Hepatocyte (in vitro differentiated cells): ENCODE measurements around the gene SORBS2. TPM values are rescaled to one million over a fixed set of nuclear protein-coding genes. Genes with fewer than 3 reads are reported as not detected.
"Not testable (repeated sequence)": the region's sequence is repeated elsewhere in the genome, so short reads cannot be mapped to it uniquely, and the experiment has no call there.

ENCODE experiments used
- DNase-seq: peaks from one replicate; pipeline ENCODE4 v3.0.0-alpha.2; 2016; ENCODE audit warnings: low spot score
- H2AFZ ChIP-seq: fragments of 200-600 bp; sonication (generic); 2 replicates; pipeline ENCODE4 v1.6.0; 2016; ENCODE audit warnings: antibody characterized with exemption, mild to moderate bottlenecking
- H3K27ac ChIP-seq: fragments of 200-600 bp; sonication (generic); 2 replicates; pipeline ENCODE4 v1.5.1; 2016; ENCODE audit warnings: mild to moderate bottlenecking
- H3K27me3 ChIP-seq: fragments of 200-600 bp; sonication (generic); 2 replicates; pipeline ENCODE4 v1.6.1; 2016
- H3K36me3 ChIP-seq: fragments of 200-600 bp; sonication (generic); replicated peaks from 2 replicates; pipeline ENCODE4 v1.5.1; 2016; ENCODE audit warnings: low read depth; ENCODE audit not compliant: insufficient read depth
- H3K4me1 ChIP-seq: fragments of 200-600 bp; sonication (generic); 2 replicates; pipeline ENCODE4 v1.5.1; 2016; ENCODE audit warnings: mild to moderate bottlenecking, moderate library complexity; ENCODE audit not compliant: insufficient read depth
- H3K4me2 ChIP-seq: fragments of 200-600 bp; sonication (generic); 2 replicates; pipeline ENCODE4 v1.6.0; 2016
- H3K4me3 ChIP-seq: fragments of 200-600 bp; sonication (generic); 2 replicates; pipeline ENCODE4 v1.5.1; 2016; ENCODE audit warnings: mild to moderate bottlenecking
- H3K79me2 ChIP-seq: fragments of 200-600 bp; sonication (generic); 2 replicates; pipeline ENCODE4 v1.6.0; 2017; ENCODE audit warnings: mild to moderate bottlenecking
- H3K9me2 ChIP-seq: fragments of 200-600 bp; sonication (generic); replicated peaks from 2 replicates; pipeline ENCODE4 v1.6.0; 2017; ENCODE audit warnings: mild to moderate bottlenecking; ENCODE audit not compliant: insufficient read depth
- H3K9me3 ChIP-seq: fragments of 200-600 bp; sonication (generic); 2 replicates; pipeline ENCODE4 v1.5.1; 2016; ENCODE audit warnings: low read depth, mild to moderate bottlenecking
- H4K20me1 ChIP-seq: fragments of 200-600 bp; sonication (generic); 2 replicates; pipeline ENCODE4 v1.6.0; 2016; ENCODE audit warnings: mild to moderate bottlenecking; ENCODE audit not compliant: insufficient read depth, poor library complexity, severe bottlenecking
- CTCF ChIP-seq: fragments of 200-600 bp; sonication (generic); IDR thresholded peaks from 2 replicates; pipeline ENCODE4 v1.5.1; 2016; ENCODE audit warnings: antibody characterized with exemption, mild to moderate bottlenecking; ENCODE audit not compliant: poor library complexity
- EZH2 ChIP-seq: fragments of 200-600 bp; sonication (generic); IDR thresholded peaks from 2 replicates; pipeline ENCODE4 v1.6.1; 2016; ENCODE audit warnings: antibody characterized with exemption, mild to moderate bottlenecking, borderline replicate concordance
- EZH2phosphoT487 ChIP-seq: fragments of 200-600 bp; sonication (generic); IDR thresholded peaks from one replicate; pipeline ENCODE4 v1.6.1; 2018; ENCODE audit warnings: antibody characterized with exemption, mild to moderate bottlenecking, low read depth, moderate library complexity; ENCODE audit not compliant: unreplicated experiment, severe bottlenecking
- WGBS: methylation state at CpG from one replicate; pipeline ENCODE4 v1.1.6; 2016; ENCODE audit warnings: low lambda C conversion rate; ENCODE audit errors: missing lambda C conversion rate; 5-methylcytosine and 5-hydroxymethylcytosine counted together
- polyA plus RNA-seq: library from polyadenylated mRNA; unstranded; fragments of >200 nt; fragmentation: Nextera tagmentation; extraction: Ambion mirVana; gene quantifications from 2 replicates; pipeline ENCODE4 v1.2.1, GENCODE V29; 2016
- total RNA-seq: library from RNA; depleted of rRNA; stranded (reverse); fragments of >200 nt; gene quantifications from 2 replicates; pipeline ENCODE4 v1.2.3, GENCODE V29; 2014

The SORBS2 gene
- total and polyA plus RNA-seq, 2 experiments from 2014 or later = 43.4 to 52.1 TPM

GRCh38 chr4:185560316-185560715 is 251.7 kb downstream of the SORBS2 start:
- Histone ChIP-seq H3K27me3 (no peaks in the 10 kb centered on the region), H3K4me1 (peaks cover 7% of the 10 kb centered on the region), H3K4me3 (no peak overlapping the region), H3K36me3 (no peaks in the 10 kb centered on the region), H3K27ac (peak overlapping the region; percentile 85), H3K9me2 (no peaks in the 10 kb centered on the region), H3K4me2 (no peak overlapping the region), H3K79me2 (no peaks in the 10 kb centered on the region), H4K20me1 (no peaks in the 10 kb centered on the region), H2AFZ (no peak overlapping the region), H3K9me3 (no peaks in the 10 kb centered on the region)
- TF ChIP-seq EZH2 (no peak), EZH2phosphoT487 (no peak), CTCF (no peak)
- WGBS = 91% methylated on average over 5 of the region's 5 CpGs
- no peak for DNase-seq

DNA sequence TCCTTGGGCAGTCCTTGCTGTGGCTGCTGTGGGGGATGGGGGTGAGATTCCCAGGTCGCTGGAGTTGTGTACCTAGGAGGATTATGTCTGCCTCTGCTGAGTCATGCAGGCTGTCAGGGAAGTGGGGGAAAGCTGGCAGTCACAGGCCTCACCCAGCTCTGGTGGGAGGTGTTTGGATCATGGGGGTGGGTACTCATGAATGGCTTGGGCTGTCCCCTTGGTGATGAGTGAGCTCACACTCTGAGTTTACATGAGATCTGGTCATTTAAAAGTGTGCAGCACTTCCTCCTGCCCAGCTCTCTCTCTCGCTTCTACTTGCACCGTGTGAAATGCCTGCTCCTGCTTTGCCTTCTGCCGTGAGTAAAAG is 252.1 kb downstream of the SORBS2 start:
- peak; percentile 81 for DNase-seq
- H2AFZ ChIP-seq = no peak overlapping the region

DNA sequence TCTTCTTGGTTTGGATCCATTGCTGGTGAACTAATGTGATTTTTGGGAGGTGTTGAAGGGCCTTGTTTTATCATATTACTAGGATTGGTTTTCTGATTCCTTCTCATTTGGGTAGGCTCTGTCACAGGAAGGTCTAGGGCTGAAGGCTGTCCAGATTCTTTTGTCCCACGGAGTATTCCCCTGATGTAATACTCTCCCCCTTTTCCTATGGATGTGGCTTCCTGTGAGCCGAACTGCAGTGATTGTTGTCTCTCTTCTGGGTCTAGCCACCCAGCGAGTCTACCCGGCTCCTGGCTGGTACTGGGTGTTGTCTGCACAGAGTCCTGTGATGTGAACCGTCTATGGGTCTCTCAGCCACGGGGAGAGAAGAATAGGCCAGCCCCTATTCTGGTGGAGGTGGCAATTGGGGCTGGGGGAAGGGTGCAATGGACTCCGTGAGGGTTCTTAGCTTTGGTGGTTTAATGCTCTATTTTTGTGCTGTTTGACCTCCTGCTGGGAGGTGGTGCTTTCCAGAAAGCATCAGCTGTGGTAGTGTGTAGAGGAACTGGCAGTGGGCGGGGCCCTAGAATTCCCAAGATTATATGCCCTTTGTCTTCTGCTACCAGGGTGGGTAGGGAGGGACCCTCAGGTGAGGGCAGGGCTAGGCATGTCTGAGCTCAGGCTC is 252.6 kb downstream of the SORBS2 start:
- H3K4me3 ChIP-seq, H3K79me2 ChIP-seq, H3K4me1 ChIP-seq, DNase-seq, H3K36me3 ChIP-seq, H3K27me3 ChIP-seq, H3K9me2 ChIP-seq, H4K20me1 ChIP-seq, H3K9me3 ChIP-seq: not testable (repeated sequence)
- H3K27ac ChIP-seq = peak overlapping the region; percentile 79
- H2AFZ ChIP-seq = peak overlapping the region; percentile 22
- 77% methylated on average over 8 of the region's 8 CpGs for WGBS
- peak overlapping the region; percentile 13 for H3K4me2 ChIP-seq

More for the DNA sequence above, 252.1 kb downstream of the SORBS2 start:
- H3K27me3 ChIP-seq = no peaks in the 10 kb centered on the region
- H3K9me3 ChIP-seq = no peaks in the 10 kb centered on the region
- no peaks in the 10 kb centered on the region for H3K36me3 ChIP-seq
- 42% methylated on average over 4 of the region's 4 CpGs for WGBS
- H4K20me1 ChIP-seq = no peaks in the 10 kb centered on the region
- H3K27ac ChIP-seq = peak overlapping the region; percentile 85
- H3K9me2 ChIP-seq = no peaks in the 10 kb centered on the region
- no peaks in the 10 kb centered on the region for H3K79me2 ChIP-seq
- H3K4me1 ChIP-seq = peaks cover 7% of the 10 kb centered on the region
- peak overlapping the region; percentile 13 for H3K4me2 ChIP-seq
- H3K4me3 ChIP-seq = no peak overlapping the region
- no peak for TF ChIP-seq EZH2
- TF ChIP-seq EZH2phosphoT487 = no peak
- TF ChIP-seq CTCF = no peak

DNA sequence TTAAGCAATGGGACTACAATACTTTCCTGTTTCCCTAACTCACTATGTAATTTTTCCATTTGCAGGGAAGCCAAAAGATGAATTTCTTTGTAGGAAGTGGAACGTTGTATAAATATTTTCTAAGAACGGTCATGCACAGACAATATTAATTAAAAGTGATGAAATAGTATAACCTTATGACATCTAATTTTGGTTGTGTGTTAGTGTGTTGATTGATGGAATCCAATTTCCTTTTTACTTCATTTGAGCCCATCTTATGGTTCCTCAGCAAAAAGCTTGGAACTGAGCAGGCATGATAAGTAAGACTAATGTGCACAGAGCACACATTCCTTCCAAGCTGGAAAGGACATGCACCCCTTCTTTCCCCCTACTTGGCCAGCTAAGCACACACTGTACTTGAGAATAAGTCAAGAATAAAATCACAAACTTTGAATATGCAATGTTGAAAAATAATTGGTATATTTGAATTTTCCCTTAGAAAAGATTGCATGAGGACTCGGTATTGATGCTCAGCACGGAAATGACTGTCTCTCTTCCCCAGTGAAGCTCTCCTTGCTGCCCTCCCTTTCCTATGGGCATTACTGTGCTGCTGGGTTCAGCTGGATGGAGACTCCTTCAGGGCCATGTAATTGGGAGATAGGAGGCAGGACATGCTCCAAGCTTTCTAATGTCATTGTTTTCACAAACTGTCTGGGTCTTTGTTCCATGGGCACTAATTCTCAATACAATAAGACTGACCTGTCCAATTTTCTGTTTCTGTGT is 257.4 kb downstream of the SORBS2 start:
- Histone ChIP-seq H3K4me1 (peaks cover 6% of the 10 kb centered on the region), H3K4me3 (no peak overlapping the region), H3K79me2 (no peaks in the 10 kb centered on the region), H3K9me2 (no peaks in the 10 kb centered on the region), H3K4me2 (no peak overlapping the region), H4K20me1 (no peaks in the 10 kb centered on the region), H3K27me3 (no peaks in the 10 kb centered on the region), H2AFZ (no peak overlapping the region), H3K36me3 (no peaks in the 10 kb centered on the region), H3K27ac (no peak overlapping the region), H3K9me3 (no peaks in the 10 kb centered on the region)
- TF ChIP-seq CTCF (no peak), EZH2phosphoT487 (no peak), EZH2 (no peak)
- DNase-seq = no peak
- 91% methylated on average over 4 of the region's 4 CpGs for WGBS
